Panc1 (cell line): ENCODE data around the gene CASP2. TPM values are rescaled to one million over a fixed set of nuclear protein-coding genes. Genes with fewer than 3 reads are reported as not detected.

Experiments used
- ATAC-seq: fragments of 200-7000 bp; cut with Tn5 transposase; 2 replicates; pipeline ENCODE4 v1.9.1; 2020; ENCODE audit warnings: mild to moderate bottlenecking, moderate library complexity
- BruUV-seq: library from RNA; stranded (reverse); fragments of 400-500 nt; replicated peaks from 2 replicates; lab custom pipeline; 2021; lab: Mats Ljungman, UMichigan
- CTCF ChIA-PET: fragments of 300-600 bp; sonication (Branson Sonifier 250); formaldehyde crosslinking; loops from one replicate; lab custom pipeline; 2022; ENCODE audit warnings: antibody characterized with exemption; lab: Charles Lee
- POLR2A ChIA-PET: fragments of 300-600 bp; sonication (Branson Sonifier 250); formaldehyde crosslinking; loops from one replicate; lab custom pipeline; 2022; ENCODE audit warnings: antibody characterized with exemption; lab: Charles Lee
- DNase-seq: peaks from one replicate; pipeline ENCODE4 v3.0.0-alpha.2; 2010; ENCODE audit warnings: low read depth, low spot score
- H3K27ac ChIP-seq: 2 replicates; pipeline ENCODE4 v1.5.1; 2011; ENCODE audit warnings: mild to moderate bottlenecking, low read length, inconsistent platforms
- H3K27me3 ChIP-seq: fragments of 200-500 bp; sonication (Bioruptor generic); 2 replicates; pipeline ENCODE4 v1.6.0; 2014; ENCODE audit warnings: low read length, inconsistent platforms; ENCODE audit not compliant: control insufficient read depth, insufficient read depth
- H3K36me3 ChIP-seq: fragments of 200-500 bp; sonication (Bioruptor generic); 2 replicates; pipeline ENCODE4 v1.5.1; 2014; ENCODE audit warnings: inconsistent platforms, mild to moderate bottlenecking, low read length, moderate library complexity; ENCODE audit not compliant: control insufficient read depth, insufficient read depth
- H3K4me1 ChIP-seq: 2 replicates; pipeline ENCODE4 v1.5.1; 2011; ENCODE audit warnings: inconsistent platforms, mild to moderate bottlenecking, low read length, moderate library complexity; ENCODE audit not compliant: control insufficient read depth, insufficient read depth
- H3K4me3 ChIP-seq, 2 experiments: 2 replicates each; pipeline ENCODE4 v1.5.1; 2011 to 2012; ENCODE audit warnings: low read depth in 2 of 2, low read length in 2 of 2, mild to moderate bottlenecking in 2 of 2, inconsistent platforms in 1 of 2, moderate library complexity in 1 of 2
- H3K9me3 ChIP-seq: fragments of 200-500 bp; sonication (Bioruptor generic); 2 replicates; pipeline ENCODE4 v1.5.1; 2014; ENCODE audit warnings: low read depth, mild to moderate bottlenecking, inconsistent platforms, low read length, moderate library complexity; ENCODE audit not compliant: control insufficient read depth, insufficient read depth
- CTCF ChIP-seq: fragments of 450-650 bp; IDR thresholded peaks from 2 replicates; pipeline ENCODE4 v1.5.1; 2017; ENCODE audit warnings: mild to moderate bottlenecking
- POLR2AphosphoS5 ChIP-seq: IDR thresholded peaks from 2 replicates; pipeline ENCODE4 v1.6.1; 2012; ENCODE audit warnings: mild to moderate bottlenecking, low read depth, low read length, moderate library complexity
- REST ChIP-seq, 2 experiments: IDR thresholded peaks; 2 replicates each; pipeline ENCODE4 v1.6.1; 2011 to 2012; ENCODE audit warnings: low read depth in 2 of 2, control low read depth in 1 of 2, low read length in 1 of 2, mild to moderate bottlenecking in 1 of 2, moderate library complexity in 1 of 2; ENCODE audit not compliant: insufficient read depth in 1 of 2
- SIN3A ChIP-seq: IDR thresholded peaks from 2 replicates; pipeline ENCODE4 v1.6.1; 2012; ENCODE audit warnings: low read depth, mild to moderate bottlenecking, low read length, moderate library complexity, borderline replicate concordance; ENCODE audit not compliant: insufficient read depth
- TCF7L2 ChIP-seq: IDR thresholded peaks from 2 replicates; pipeline ENCODE4 v1.6.1; 2011; ENCODE audit warnings: mild to moderate bottlenecking, low read depth, low read length, inconsistent platforms
- in situ Hi-C: cut with HindIII; loops from 2 replicates; pipeline ENCODE4 v1.10.0; 2016; ENCODE audit warnings: low sequenced_read_pairs, low pct_unique_long_range_greater_than_20kb
- intact Hi-C: fragments of 100-400 bp; cut with micrococcal nuclease; formaldehyde crosslinking; loops from one replicate; pipeline ENCODE4 v1.10.0; 2022; ENCODE audit not compliant: unreplicated experiment
- total RNA-seq: library from RNA; stranded (reverse); gene quantifications from one replicate; pipeline ENCODE4 v1.2.1, GENCODE V29; 2021; ENCODE audit not compliant: unreplicated experiment

Gene CASP2
- total RNA-seq, 1 experiment from 2014 or later, result 47.4 TPM

- intact Hi-C loops (no loop called here), in situ Hi-C loops (no loop called here)
- TF ChIP-seq CTCF (no peak), REST (IDR thresholded peaks at IDR 0.05; ENCODE audit: insufficient read depth in 1 of 2, low read depth in 2 of 2, low read length in 1 of 2) (no peak), SIN3A (no peak), TCF7L2 (no peak), POLR2AphosphoS5 (no peak)
- no peak overlapping the region for H3K4me3 ChIP-seq
- H3K27ac ChIP-seq, result no peak overlapping the region
- no TSS peak for BruUV-seq
- ChIA-PET POLR2A (interaction anchor here (0.5 kb wide), 1 partner anchor 74 kb away, joined by 4 read pairs; no protein-coding TSS in a partner anchor), CTCF (no interaction called here)
- no peak for ATAC-seq
- no peaks in the 10 kb centered on the region for H3K9me3 ChIP-seq
- H3K36me3 ChIP-seq, result no peaks in the 10 kb centered on the region
- no peaks in the 10 kb centered on the region for H3K4me1 ChIP-seq
- H3K27me3 ChIP-seq, result peaks cover 12% of the 10 kb centered on the region
- DNase-seq, result no peak
Measured at GRCh38 chr7:143334244-143334643, 46.1 kb downstream of the CASP2 start.

GRCh38 chr7:143337216-143337615 lies 49.1 kb downstream of the CASP2 start:
- Histone ChIP-seq H3K36me3 (no peaks in the 10 kb centered on the region), H3K27me3 (peaks cover 15% of the 10 kb centered on the region), H3K4me3 (no peak overlapping the region), H3K4me1 (no peaks in the 10 kb centered on the region), H3K27ac (no peak overlapping the region), H3K9me3 (no peaks in the 10 kb centered on the region)
- no TSS peak for BruUV-seq
- no peak for ATAC-seq
- DNase-seq, result no peak
- in situ Hi-C loops, result no loop called here
- CTCF ChIA-PET, result no interaction called here
- TF ChIP-seq TCF7L2 (no peak), REST (IDR thresholded peaks at IDR 0.05; ENCODE audit: insufficient read depth in 1 of 2, low read depth in 2 of 2, low read length in 1 of 2) (no peak), SIN3A (no peak), CTCF (no peak), POLR2AphosphoS5 (no peak)
- POLR2A ChIA-PET, result interaction anchor here (0.7 kb wide), 1 partner anchor 8 kb away, joined by 11 read pairs; no protein-coding TSS in a partner anchor
- intact Hi-C loops, result no loop called here
